IPS-NIHi11 (cell line): ENCODE data around the gene TCEANC2.
"Not testable (repeated sequence)": the region's sequence is repeated elsewhere in the genome, so short reads cannot be mapped to it uniquely, and the experiment has no call there.

Source experiments
- DNase-seq: peaks from one replicate; pipeline ENCODE4 v3.0.0; 2012; ENCODE audit warnings: mixed read lengths, low spot score

The TCEANC2 gene

DNA sequence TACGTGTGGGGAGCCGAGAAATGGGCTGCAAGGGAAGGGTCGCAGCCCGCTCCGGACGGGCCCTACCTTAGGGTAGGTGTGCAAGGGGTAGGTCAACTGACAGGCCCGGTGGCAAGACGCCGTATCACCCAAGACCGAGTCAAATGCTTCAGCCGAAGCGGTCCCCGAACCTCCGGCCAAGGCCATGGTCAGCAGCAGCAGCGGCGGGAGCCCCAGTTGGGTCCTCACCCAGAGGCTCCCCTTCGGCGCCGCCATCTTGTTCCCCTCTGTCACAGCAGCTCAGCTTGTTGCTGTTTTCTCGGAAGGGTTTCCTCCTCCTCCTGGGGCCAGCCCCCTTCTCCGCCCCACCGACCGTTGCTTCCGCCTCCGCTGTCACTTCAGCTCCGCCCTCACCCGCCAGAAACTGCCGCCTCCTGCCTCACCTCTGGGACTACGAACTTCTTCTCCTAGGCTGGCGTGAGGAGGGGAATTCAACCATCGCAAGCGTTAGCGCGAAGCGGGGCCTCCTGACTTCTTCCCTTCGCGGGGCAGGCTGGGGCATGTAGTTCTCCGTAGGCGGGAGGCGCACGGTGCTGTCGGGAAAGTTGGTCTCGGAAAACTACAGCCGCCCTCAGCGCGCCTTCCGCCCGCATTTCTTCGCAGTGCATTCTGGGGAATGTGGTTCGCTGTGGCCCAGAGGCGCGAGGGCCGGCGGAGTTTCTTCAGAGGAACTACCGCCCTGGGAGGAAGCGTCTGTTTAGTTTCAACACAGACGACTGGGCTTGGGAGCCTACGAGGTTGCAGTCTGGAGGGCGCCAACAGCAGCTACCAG, at the start of gene TCEANC2, which contains the start of gene TMEM59:
Gene TCEANC2, plus strand, starts transcription at position 675 of the 811 bp plus-strand sequence. CDS start 815 bp downstream, outside the sequence.
Gene TMEM59, minus strand, starts transcription at position 271 of the 811 bp plus-strand sequence. Its CDS starts 16 bp downstream, at position 255.
- DNase-seq: peak; percentile 94

DNA sequence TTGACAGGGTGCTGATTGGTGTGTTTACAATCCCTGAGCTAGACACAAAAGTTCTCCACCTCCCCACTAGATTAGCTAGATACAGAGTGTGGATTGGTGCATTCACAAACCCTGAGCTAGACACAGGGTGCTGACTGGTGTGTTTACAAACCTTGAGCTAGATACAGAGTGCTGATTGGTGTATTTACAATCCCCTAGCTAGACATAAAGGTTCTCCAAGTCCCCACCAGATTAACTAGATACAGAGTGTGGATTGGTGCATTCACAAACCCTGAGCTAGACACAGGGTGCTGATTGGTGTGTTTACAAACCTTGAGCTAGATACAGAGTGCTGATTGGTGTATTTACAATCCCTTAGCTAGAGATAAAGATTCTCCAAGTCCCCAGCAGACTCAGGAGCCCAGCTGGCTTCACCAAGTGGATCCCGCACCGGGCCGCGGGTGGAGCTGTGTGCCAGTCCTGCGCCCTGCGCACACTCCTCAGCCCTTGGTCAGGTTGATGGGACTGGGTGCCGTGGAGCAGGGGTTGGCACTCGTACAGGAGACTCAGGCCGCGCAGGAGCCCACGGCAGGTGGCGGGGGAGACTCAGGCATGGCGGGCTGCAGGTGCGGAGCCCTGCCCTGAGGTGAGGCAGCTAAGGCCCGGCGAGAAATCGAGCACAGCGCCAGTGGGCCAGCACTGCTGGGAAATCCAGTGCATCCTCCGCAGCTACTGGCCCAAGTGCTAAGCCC, 49.5 kb upstream of the TCEANC2 start:
- DNase-seq: not testable (repeated sequence)

DNA sequence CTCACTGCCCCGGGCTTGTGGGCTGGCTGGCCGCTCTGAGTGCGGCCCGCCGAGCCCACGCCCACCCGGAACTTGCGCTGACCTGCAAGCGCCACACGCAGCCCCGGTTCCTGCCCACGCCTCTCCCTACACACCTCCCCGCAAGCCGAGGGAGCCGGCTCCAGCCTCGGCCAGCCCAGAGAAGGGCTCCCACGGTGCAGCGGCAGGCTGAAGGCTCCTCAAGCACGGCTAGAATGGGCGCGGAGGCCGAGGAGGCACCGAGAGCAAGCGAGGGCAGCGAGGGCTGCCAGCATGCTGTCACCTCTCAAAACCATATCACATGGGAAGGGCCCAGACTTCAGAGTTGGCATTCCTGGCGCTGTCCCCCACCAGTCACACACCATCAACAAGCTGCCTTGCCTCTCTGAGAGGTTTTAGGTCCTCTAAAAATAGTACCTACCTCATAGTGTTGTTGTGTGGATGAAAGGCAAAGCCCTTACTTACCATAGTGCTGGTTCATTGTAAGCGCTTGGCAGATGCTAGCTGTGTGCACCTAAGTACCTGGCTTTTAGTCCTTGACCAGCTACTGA, 48.8 kb upstream of the TCEANC2 start:
- DNase-seq: no peak

DNA sequence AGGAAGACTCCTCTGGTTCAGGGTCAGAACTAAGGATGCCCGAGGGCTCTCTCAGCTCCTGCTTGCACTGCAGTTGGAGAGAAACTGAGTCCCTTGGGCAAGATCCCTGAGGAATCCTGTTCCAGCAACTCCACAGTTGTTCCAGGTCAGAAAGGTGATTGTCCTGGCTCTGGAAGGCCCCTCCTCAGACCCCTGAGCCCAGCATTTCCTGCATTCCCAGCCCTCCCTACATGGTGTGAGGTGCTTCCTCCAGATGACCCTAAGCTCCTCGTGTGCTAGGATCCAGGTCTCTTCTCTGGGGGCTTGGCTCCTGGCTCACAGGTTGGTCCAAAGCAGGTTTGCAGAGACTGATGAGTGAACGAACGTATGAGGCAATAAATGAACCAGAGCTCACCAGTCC, 46.9 kb upstream of the TCEANC2 start:
- no peak for DNase-seq

DNA sequence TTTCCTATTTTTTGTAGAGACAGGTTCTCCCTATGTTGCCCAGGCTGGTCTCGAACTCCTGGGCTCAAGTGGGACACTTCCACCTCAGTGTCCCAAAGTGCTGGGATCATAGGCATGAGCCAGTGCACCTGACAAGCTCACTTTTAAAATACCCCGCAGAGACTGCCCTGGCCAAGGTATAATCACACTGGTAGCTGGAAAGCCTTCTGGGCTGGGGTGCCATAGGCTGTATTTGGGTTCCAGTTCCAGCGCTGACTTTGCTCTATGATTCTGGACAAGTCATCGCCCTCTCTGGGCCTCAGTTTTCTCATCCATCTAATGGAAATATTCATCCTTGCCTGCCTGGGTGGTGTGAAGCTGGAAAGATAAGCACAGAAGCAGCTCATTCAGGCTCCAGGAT, 45.8 kb upstream of the TCEANC2 start:
- DNase-seq: no peak

DNA sequence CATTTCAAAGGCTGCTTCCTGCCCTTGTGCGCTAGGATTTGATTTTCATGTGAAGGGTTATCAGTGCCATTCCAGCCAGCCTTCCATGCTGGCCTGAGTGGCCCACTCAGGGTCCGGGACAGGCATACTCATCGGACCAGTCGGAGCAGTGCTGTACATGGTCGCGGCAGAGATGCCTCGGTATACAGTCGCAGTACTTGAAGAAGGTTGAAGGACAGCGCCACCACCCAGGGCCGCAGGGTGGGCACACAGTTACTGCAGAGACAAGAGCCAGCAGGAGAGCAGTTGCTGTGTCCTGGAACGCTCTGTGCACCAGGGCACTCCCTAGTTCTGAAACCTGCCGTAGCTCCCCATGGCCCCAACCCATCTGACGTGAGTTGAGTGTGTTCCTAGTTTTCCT, 44.5 kb upstream of the TCEANC2 start:
- DNase-seq: no peak

DNA sequence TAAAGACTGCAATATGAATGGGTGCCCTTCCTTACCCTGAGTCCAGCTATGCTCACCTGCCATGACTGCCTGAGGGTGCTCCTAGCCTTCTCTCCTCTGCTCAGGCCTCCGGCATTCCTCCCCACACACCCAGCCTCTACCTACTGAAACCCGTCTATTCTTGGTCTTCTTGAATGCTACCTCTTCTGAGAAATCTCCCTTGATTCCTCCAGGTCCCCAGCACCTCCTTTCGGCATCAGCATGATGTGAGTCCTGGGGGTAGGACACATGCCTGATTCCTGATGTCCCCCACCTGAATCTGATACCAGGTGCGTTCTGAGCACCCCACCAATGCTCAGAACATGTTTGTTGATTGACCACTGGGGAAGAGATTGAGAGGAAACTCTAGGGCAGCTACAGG, 44.0 kb upstream of the TCEANC2 start:
- no peak for DNase-seq

DNA sequence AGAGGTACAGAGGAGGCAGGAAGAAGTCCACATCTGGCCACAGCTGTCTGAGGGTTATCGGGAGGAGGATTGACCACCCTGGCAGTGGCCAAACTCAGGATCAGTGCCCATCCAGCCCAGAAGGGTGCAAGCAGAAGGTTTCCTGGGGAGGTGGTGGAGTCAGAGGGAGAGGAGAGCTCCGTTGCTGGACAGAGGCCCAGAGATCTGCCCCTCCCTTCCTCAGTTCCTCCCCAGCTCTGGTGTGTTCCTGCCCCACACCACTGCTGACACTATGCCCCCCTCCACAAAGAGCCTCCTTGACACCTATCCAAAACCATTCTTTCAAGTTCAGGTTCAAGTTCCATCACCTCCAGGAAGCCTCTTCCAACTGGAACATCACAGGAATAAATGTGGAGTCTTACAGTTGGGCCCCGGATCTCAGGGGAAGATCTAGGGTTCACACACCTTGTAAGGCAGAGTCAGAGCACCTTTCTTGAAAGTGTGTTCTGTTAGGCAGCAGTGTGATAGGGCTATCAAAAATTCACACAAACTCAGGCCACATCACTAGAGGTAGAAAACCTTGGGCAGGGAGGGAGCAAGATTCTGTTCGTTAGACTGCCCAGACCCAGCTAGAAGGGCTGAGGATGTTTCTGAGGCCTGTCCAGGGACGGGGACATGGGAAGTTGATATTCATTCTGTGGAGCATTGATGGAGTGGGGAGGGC, 42.8 kb upstream of the TCEANC2 start:
- DNase-seq: no peak

DNA sequence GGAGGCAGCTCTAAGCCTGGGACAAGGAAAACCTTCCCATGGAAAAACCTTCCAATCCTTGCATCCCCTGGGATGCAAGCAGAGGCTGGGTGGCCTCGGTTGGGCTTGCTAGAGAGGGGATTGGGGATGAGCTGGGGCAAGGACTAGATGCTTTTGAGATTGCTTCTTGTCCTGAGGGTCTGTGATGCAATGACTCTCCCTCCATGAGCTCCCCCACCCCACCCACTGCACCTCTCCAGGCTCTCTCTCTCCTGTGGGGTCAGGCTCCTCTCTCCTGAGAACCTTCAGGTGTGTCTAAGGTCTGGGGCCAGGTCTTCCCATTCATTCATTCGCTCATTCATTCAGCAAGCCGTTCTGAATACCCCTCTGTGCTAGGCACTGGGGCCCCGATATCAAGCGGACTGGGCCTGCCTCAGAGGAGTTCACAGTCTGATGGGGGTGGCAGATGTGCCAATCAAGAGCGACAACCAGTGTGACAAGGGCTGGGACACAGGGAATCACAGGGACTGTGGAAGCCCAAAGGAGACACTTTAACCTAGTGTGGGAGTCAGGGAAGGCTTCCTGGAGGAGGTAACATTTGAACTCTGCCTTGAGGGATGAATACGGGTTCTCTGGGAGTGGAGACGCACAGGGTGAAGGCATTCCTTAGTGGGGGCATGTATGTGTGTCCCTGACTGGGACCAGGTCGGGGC, 41.9 kb upstream of the TCEANC2 start:
- DNase-seq: no peak

DNA sequence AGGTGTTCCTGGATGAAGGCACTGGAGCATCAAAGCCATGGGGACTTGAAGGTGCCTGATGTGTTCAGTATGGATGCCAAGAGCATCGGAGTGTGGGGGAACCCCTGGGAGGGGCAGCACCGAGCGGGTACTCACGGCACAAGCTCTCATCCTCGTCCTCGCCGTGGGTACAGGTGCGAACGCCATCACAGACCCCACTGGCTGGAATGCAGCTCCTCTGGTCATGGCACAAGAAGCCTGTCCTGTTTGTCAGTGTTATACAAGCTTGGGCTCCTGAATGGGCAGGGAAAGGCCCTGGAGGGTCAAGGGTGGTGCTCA, 41.4 kb upstream of the TCEANC2 start:
- no peak for DNase-seq

DNA sequence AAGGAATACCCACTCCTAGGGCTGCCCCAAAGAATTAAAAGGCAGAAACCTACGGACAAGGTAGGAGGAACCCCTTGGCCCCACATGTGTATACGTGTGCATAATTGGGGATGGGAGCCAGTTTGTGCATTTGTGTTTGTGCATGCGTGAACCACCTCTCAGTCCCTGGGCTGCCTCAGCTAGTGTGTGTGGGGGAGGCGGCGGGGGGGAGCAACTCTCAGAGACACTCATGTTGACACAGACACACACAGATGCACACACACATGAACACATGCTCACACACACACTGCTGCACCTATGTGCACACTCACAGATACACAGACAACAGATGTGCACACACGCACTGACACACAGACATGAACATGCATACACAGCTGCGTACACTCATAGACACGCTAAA, 40.5 kb upstream of the TCEANC2 start:
- DNase-seq: no peak

DNA sequence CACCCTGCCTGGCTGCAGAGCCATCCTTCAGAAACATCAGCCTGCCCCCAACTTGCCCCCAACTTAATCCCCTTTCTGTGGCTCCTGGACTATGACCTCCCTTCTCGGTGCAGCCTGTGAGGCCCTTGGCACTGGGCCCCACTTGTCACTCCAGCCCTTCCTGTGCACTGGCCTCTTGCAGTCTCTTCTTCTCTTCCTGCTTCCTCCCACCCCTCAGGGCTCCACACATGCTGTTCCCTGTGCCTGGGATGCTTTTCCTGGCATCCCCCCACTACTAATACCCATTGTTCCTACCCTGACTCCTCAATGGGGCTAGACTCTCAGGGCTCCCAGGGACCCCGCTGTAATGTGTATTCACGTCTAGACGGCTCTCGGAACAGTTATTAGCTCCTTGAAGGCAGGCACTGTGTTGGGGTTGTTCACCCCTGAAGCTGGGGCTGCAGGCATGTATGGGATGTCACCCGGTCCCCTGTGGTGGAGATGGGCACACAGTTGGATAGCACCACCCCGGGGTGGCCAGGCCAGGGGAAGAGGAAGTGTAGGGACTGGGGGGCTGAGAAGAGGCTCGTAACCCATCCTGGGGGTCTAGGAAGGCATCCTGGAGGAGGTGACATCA, 39.9 kb upstream of the TCEANC2 start:
- DNase-seq: no peak

DNA sequence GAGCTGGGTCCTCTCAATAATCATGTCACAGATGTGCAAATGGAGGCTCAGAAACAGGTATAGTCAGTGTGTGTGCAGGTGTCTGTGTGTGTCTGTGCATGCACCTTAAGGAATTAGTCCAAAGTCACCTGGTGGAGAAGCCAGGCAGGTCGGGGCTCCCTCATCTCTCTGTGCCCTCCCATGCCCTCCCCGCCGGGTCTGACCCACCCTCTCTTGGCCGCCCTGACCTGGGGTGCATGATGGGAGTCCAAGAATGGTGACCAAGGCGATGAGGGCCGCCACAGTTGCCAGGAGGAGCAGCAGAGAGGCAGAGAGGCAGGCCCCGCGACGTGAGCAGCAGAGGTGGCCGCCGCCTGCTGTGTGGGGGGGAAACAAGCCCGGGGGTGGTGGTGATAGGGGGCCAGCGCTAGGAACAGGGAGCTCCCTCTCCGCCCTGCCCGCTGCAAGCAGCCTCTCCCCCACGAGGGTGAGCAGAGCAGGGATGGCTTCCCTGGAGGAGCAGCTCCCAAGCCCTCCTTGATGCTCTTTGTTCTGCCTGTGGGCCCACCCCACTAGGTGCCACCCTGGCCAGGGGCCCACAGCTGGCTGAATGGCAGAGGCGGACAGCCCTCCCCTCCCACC, 39.3 kb upstream of the TCEANC2 start:
- DNase-seq: no peak

DNA sequence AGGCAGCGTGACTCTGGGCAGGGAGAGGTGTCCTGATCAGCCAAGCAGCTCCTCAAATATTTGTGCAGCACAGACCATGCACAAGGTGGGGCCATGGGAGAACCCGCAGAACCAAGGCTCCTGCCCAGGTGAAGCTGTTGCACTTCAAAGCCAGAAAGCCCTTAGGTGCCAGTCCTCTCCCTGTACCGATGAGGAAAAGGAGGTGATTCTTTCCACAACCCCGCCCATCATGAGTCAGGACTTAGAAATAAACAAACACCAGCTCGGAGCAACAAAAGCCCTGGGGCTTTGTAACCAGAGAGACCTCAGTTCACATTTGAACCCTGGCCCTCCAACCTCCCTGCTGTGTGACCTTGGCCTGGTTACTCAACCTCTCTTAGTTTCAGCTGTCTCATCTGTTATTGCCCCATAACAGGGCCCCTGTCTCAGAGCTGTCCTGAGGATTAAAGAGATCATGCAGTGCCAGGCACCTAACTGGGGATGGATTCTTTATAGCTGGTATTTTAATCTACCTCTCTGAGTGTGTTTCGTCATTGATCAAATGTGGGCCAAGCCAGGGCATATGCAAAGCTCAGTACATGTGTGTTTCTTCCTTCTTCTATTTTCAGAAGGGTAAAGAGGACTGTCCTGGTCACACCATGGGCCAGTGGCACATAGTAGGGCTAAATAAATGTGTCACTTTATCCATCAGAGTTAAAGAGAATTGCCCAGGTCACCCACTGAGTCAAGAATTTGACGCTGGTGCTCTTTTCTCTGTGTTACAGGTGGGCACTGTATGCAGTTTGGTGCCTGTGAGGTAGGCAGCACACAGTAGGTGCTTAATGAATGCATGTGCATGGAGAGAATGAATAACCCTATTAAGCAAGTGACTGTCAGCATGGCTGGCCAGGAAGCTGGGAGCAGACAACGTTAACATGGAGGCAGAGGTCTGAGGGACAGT, 36.8 kb upstream of the TCEANC2 start:
- peak; percentile 46 for DNase-seq

DNA sequence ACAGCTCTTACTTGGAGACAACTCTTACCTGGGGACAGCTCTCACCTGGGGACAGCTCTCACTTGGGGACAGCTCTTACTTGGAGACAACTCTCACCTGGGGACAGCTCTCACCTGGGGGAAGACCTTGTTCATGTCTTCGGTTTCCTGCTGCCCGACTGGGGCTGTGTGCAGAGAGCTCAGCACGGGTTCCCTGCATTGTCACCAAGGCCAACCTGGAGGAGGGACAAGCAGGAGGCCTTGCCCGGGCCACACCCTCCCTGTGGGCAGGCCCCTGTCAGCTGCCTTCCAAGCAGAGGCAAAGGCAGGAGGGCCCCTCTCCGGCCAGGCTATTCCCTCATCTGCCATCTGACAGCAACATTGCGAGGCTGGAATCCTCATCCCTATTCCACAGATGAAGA, 35.4 kb upstream of the TCEANC2 start, which contains the start of gene LDLRAD1:
Gene LDLRAD1, minus strand, starts transcription at position 208 of the 400 bp plus-strand sequence. Its CDS starts 74 bp downstream, at position 134.
- DNase-seq: peak; percentile 58

DNA sequence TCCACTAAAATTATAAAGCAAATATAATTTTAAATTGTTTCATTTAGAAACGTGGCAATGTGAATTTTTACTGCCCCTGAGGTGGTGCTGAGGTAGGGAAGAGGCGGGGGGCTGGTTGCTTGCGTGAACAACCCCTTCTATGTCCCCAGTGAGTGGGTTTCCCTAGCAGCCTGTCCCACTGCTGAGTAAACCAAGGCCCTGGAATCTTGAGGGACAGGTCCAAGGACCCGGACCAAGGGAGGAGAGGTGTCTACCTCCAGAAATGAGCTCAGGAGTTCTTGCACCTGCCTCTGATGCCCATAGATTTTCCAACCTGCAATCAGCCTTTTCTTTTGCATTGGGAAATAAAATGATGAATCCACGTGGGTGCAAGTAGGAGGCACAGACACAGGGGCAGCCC, 34.8 kb upstream of the TCEANC2 start:
- DNase-seq: no peak

DNA sequence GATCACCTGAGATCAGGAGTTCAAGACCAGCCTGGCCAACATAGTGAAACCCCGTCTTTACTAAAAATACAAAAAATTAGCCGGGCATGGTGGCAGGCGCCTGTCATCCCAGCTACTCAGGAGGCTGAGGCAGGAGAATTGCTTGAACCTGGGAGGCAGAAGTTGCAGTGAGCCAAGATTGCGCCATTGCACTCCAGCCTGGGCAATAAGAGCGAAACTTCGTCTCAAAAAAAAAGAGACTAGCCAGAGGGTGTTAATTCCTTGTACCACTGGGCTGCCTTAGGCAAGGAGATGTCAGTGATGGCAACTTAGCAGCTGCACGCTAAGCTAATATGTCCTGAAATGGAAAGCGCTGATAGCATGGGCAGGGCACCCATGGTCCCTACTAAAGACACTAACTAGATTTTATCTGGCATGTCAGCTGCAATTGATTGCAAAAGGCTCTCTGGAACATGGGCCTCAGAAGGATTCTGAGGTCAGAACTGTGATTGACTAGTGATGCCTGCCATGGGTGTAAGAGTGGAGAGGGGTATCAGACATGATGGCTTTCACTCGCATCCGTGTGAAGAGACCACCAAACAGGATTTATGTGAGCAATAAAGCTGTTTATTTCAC, 33.7 kb upstream of the TCEANC2 start:
- DNase-seq: not testable (repeated sequence)

DNA sequence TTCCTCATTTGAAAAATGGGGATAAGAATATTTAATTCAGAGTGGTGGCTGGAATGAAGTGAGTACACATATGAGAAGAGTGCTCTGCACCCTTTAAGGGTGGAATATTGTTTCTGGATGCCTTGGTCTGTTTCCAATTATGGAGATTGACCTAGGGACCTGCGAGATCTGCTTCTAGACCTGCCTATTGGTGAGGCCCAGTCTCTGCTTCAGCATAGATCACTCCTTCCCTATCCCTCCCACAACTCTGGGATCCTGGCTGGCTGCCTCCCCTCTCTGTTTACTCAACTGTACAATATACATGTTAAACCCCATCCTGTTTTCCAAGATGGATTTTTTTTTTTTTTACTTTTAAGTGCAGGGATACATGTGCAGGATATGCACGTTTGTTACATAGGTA, 29.1 kb upstream of the TCEANC2 start:
- DNase-seq: no peak

DNA sequence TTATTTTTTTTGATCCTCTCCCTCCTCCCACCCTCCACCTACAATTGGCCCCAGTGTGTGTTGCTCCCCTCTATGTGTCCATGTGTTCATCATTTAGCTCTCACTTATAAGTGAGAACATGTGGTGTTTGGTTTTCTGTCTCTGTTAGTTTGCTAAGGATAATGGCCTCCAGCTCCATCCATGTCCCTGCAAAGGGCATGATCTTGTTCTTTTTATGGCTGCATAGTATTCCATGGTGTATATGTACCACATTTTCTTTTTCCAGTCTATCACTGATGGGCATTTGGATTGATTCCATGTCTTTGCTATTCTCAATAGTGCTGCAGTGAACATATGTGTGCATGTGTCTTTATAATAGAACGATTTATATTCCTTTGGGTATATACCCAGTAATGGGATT, 28.6 kb upstream of the TCEANC2 start:
- not testable (repeated sequence) for DNase-seq
